HCT116 (cell line): ENCODE measurements around the gene AXIN1.

Source experiments
- REST ChIP-seq: IDR thresholded peaks from 2 replicates; pipeline ENCODE4 v1.6.1; 2012; ENCODE audit warnings: low read depth
- SIN3A ChIP-seq: IDR thresholded peaks from 2 replicates; pipeline ENCODE4 v1.6.1; 2012; ENCODE audit warnings: low read depth

- TF ChIP-seq REST, result no peak
- no peak for TF ChIP-seq SIN3A
These were observed 88.6 kb downstream of the AXIN1 start for GRCh38 chr16:263944-264343.
